Tibial nerve (tissue), 3 donors: ENCODE data around the gene CPNE4.

Experiments
- POLR2A ChIP-seq, 2 donors: fragments of 450-650 bp; IDR thresholded peaks; one replicate each; pipeline ENCODE4 v1.6.1; 2017; ENCODE audit warnings: antibody characterized with exemption in 2 of 2, mild to moderate bottlenecking in 2 of 2, moderate library complexity in 2 of 2
- TF ChIP-seq, protein P1 (sequence below), 5 experiments: fragments of 200-600 bp in 3 of 5; fragments of 450-650 bp in 2 of 5; sonication (generic) in 3 of 5; IDR thresholded peaks; one replicate each; pipeline ENCODE4 v1.5.1; 2016 to 2019; ENCODE audit warnings: antibody characterized with exemption in 5 of 5, mild to moderate bottlenecking in 3 of 5, moderate library complexity in 2 of 5

DNA sequence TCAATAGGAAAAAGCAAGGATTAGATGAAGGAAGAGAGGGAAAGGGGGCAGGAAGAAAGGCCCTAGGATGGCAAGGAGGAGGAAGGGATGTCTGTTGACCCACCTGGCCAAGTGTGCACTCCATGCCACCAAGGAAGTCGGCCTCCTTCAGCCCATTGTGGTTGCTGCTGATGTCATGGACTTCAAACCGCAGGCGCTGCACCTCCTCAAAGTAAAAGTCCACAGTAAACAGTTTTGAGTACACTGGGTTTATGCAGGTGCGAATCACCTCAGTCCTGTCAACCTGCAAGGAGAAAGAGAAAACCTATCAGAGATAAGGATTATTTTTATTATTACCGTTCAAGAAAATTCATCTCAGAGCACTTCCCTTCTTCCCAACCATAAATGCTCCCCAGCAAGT is 311.5 kb downstream of the CPNE4 start:
- no peak for TF ChIP-seq POLR2A (IDR thresholded peaks at IDR 0.05)
- TF ChIP-seq, protein P1, sequence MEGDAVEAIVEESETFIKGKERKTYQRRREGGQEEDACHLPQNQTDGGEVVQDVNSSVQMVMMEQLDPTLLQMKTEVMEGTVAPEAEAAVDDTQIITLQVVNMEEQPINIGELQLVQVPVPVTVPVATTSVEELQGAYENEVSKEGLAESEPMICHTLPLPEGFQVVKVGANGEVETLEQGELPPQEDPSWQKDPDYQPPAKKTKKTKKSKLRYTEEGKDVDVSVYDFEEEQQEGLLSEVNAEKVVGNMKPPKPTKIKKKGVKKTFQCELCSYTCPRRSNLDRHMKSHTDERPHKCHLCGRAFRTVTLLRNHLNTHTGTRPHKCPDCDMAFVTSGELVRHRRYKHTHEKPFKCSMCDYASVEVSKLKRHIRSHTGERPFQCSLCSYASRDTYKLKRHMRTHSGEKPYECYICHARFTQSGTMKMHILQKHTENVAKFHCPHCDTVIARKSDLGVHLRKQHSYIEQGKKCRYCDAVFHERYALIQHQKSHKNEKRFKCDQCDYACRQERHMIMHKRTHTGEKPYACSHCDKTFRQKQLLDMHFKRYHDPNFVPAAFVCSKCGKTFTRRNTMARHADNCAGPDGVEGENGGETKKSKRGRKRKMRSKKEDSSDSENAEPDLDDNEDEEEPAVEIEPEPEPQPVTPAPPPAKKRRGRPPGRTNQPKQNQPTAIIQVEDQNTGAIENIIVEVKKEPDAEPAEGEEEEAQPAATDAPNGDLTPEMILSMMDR (IDR thresholded peaks at IDR 0.05), result no peak
